Progenitor cell of endocrine pancreas (in vitro differentiated cells): ENCODE results near the gene LAT. TPM values are rescaled to one million over a fixed set of nuclear protein-coding genes. Genes with fewer than 3 reads are reported as not detected.

ENCODE experiments used
- total RNA-seq: library from RNA; stranded (reverse); gene quantifications from 2 replicates; pipeline ENCODE4 v1.2.1, GENCODE V29; 2021

LAT gene
- total RNA-seq, 1 donor from 2014 or later = 8.0 TPM

Other genes with a start within 250 kb of the LAT start
- gene NPIPB9, start 233.3 kb upstream of the LAT start, total RNA-seq = 3.2 and 3.4 TPM in 2 replicates
- 248 and 256 TPM in 2 replicates for gene ATXN2L, start 162.1 kb upstream of the LAT start, total RNA-seq
- gene TUFM, start 138.7 kb upstream of the LAT start, total RNA-seq = 158 and 168 TPM in 2 replicates
- gene SH2B1, start 121.2 kb upstream of the LAT start, total RNA-seq = 72.8 and 75.1 TPM in 2 replicates
- gene ATP2A1, start 106.6 kb upstream of the LAT start, total RNA-seq = 2.7 and 3.0 TPM in 2 replicates
- gene RABEP2, start 59.8 kb upstream of the LAT start, total RNA-seq = 33.3 and 34.9 TPM in 2 replicates
- not detected in 2 replicates for gene CD19, start 53.1 kb upstream of the LAT start, total RNA-seq
- gene NFATC2IP, start 34.1 kb upstream of the LAT start, total RNA-seq = 70.4 and 77.1 TPM in 2 replicates
- gene SPNS1, start 10.3 kb upstream of the LAT start, total RNA-seq = 36.6 and 41.1 TPM in 2 replicates